Effector memory CD4-positive, alpha-beta T cell (primary cell): Measurements from ENCODE around the gene INSC.

Experiments used
- DNase-seq, 3 donors: peaks; one replicate each; pipeline ENCODE4 v3.0.0-alpha.2; 2020
- H3K27ac ChIP-seq: 2 replicates; pipeline ENCODE4 v1.7.0; 2013; ENCODE audit warnings: mild to moderate bottlenecking, low read length, moderate library complexity; ENCODE audit not compliant: insufficient read depth, poor library complexity, severe bottlenecking
- H3K27me3 ChIP-seq: replicated peaks from 2 replicates; pipeline ENCODE4 v1.7.0; 2013; ENCODE audit warnings: mild to moderate bottlenecking, low read length; ENCODE audit not compliant: insufficient read depth, control insufficient read depth, poor library complexity, severe bottlenecking
- H3K36me3 ChIP-seq: 2 replicates; pipeline ENCODE4 v1.7.0; 2013; ENCODE audit warnings: mild to moderate bottlenecking, low read length, moderate library complexity; ENCODE audit not compliant: control insufficient read depth, insufficient read depth
- H3K4me1 ChIP-seq: 2 replicates; pipeline ENCODE4 v1.7.0; 2013; ENCODE audit warnings: low read length, mild to moderate bottlenecking; ENCODE audit not compliant: control insufficient read depth, insufficient read depth, poor library complexity, severe bottlenecking
- H3K4me3 ChIP-seq: 2 replicates; pipeline ENCODE4 v1.7.0; 2013; ENCODE audit warnings: low read length, low read depth, mild to moderate bottlenecking; ENCODE audit not compliant: insufficient read depth, poor library complexity, severe bottlenecking
- H3K9me3 ChIP-seq: 2 replicates; pipeline ENCODE4 v1.7.0; 2013; ENCODE audit warnings: mild to moderate bottlenecking, low read length, moderate library complexity; ENCODE audit not compliant: control insufficient read depth

INSC gene

GRCh38 chr11:15227011-15227410 is 112.3 kb downstream of the INSC start:
- no peak overlapping the region for H3K4me3 ChIP-seq
- H3K36me3 ChIP-seq = no peaks in the 10 kb centered on the region
- no peaks in the 10 kb centered on the region for H3K9me3 ChIP-seq
- no peaks in the 10 kb centered on the region for H3K27me3 ChIP-seq
- DNase-seq = no peak
- no peaks in the 10 kb centered on the region for H3K4me1 ChIP-seq
- H3K27ac ChIP-seq = no peak overlapping the region

- H3K4me1 ChIP-seq = no peaks in the 10 kb centered on the region
- H3K27ac ChIP-seq = no peak overlapping the region
- H3K36me3 ChIP-seq = no peaks in the 10 kb centered on the region
- DNase-seq = no peak
- H3K9me3 ChIP-seq = no peaks in the 10 kb centered on the region
- H3K27me3 ChIP-seq = no peaks in the 10 kb centered on the region
- no peak overlapping the region for H3K4me3 ChIP-seq
These were observed 113.7 kb downstream of the INSC start for GRCh38 chr11:15228331-15228849.

- no peak overlapping the region for H3K4me3 ChIP-seq
- no peaks in the 10 kb centered on the region for H3K9me3 ChIP-seq
- no peak for DNase-seq
- no peaks in the 10 kb centered on the region for H3K4me1 ChIP-seq
- H3K27me3 ChIP-seq = no peaks in the 10 kb centered on the region
- H3K27ac ChIP-seq = no peak overlapping the region
- H3K36me3 ChIP-seq = no peaks in the 10 kb centered on the region
These were observed 114.3 kb downstream of the INSC start for GRCh38 chr11:15229069-15229468.

GRCh38 chr11:15232496-15232895 is 117.8 kb downstream of the INSC start:
- DNase-seq = no peak
- H3K27me3 ChIP-seq = no peaks in the 10 kb centered on the region
- H3K27ac ChIP-seq = no peak overlapping the region
- no peaks in the 10 kb centered on the region for H3K36me3 ChIP-seq
- no peak overlapping the region for H3K4me3 ChIP-seq
- no peaks in the 10 kb centered on the region for H3K9me3 ChIP-seq
- no peaks in the 10 kb centered on the region for H3K4me1 ChIP-seq

- H3K27ac ChIP-seq = no peak overlapping the region
- DNase-seq = no peak
- no peak overlapping the region for H3K4me3 ChIP-seq
- no peaks in the 10 kb centered on the region for H3K9me3 ChIP-seq
- no peaks in the 10 kb centered on the region for H3K36me3 ChIP-seq
- H3K4me1 ChIP-seq = no peaks in the 10 kb centered on the region
- H3K27me3 ChIP-seq = no peaks in the 10 kb centered on the region
These were observed 118.8 kb downstream of the INSC start for GRCh38 chr11:15233371-15234165.

DNA sequence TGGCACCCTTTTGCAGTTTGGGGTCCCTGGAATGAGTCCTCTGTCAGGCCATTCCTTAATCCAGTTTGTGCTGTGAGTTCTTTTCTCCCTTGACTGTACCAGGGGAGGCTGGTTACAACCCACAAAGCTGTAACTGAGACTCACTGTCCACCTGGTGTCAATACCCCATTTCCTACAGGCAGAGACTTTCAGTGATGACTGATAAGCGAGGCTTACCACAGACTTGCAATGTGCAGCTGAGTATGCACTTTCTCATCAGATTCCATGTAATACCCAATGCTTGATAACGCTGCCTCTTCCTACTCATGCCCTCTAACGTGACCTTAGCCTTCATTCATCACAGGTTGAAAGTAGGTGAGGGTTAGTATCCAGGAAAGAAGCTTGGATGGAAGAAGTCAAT is 120.1 kb downstream of the INSC start:
- DNase-seq = no peak
- Histone ChIP-seq H3K36me3 (no peaks in the 10 kb centered on the region), H3K4me3 (no peak overlapping the region), H3K9me3 (no peaks in the 10 kb centered on the region), H3K27me3 (no peaks in the 10 kb centered on the region), H3K4me1 (no peaks in the 10 kb centered on the region), H3K27ac (no peak overlapping the region)

GRCh38 chr11:15236559-15236958 is 121.8 kb downstream of the INSC start:
- no peak overlapping the region for H3K27ac ChIP-seq
- H3K36me3 ChIP-seq = no peaks in the 10 kb centered on the region
- no peak overlapping the region for H3K4me3 ChIP-seq
- no peaks in the 10 kb centered on the region for H3K27me3 ChIP-seq
- H3K9me3 ChIP-seq = no peaks in the 10 kb centered on the region
- no peak for DNase-seq
- no peaks in the 10 kb centered on the region for H3K4me1 ChIP-seq

DNA sequence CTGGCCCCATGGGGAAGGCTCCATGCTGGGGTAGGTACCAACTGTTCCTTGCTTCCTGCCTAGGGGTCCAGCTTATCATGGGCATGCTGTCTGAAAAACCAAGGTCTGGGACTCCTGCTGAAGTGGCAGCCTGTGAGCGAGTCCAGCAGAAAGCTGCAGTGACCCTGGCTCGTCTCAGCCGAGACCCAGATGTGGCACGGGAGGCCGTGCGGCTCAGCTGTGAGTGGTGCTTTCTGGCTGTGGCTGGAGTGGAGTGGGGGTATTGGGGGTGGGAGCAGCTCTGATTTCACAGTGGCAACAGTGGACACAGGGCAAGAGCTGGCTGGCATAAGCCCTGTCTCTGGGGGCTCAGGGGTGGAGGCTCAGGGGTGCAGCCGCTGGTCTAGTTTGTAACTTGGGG is 124.1 kb downstream of the INSC start:
- no peak overlapping the region for H3K27ac ChIP-seq

GRCh38 chr11:15248749-15249148 is 134.0 kb downstream of the INSC start:
- Histone ChIP-seq H3K36me3 (no peaks in the 10 kb centered on the region), H3K27me3 (no peaks in the 10 kb centered on the region), H3K27ac (no peak overlapping the region), H3K4me1 (no peaks in the 10 kb centered on the region), H3K9me3 (no peaks in the 10 kb centered on the region), H3K4me3 (no peak overlapping the region)
- DNase-seq = no peak

More for the DNA sequence above, 124.1 kb downstream of the INSC start:
- no peaks in the 10 kb centered on the region for H3K27me3 ChIP-seq
- H3K36me3 ChIP-seq = no peaks in the 10 kb centered on the region
- no peak overlapping the region for H3K4me3 ChIP-seq
- DNase-seq = no peak
- no peaks in the 10 kb centered on the region for H3K9me3 ChIP-seq
- no peaks in the 10 kb centered on the region for H3K4me1 ChIP-seq

- Histone ChIP-seq H3K27ac (no peak overlapping the region), H3K4me1 (no peaks in the 10 kb centered on the region), H3K36me3 (no peaks in the 10 kb centered on the region), H3K9me3 (no peaks in the 10 kb centered on the region), H3K27me3 (no peaks in the 10 kb centered on the region), H3K4me3 (no peak overlapping the region)
- no peak for DNase-seq
These were observed 143.9 kb downstream of the INSC start for GRCh38 chr11:15258433-15259165.
